Measurements from ENCODE around the gene UAP1L1.

- TF ChIP-seq EZH2 (IDR thresholded peaks at IDR 0.05; ENCODE audit: low read depth, low read length, severe bottlenecking): peak; percentile 51
- no peak for TF ChIP-seq ZNF274 (IDR thresholded peaks at IDR 0.05; ENCODE audit: borderline replicate concordance, extremely low read depth, low read length)
- no peak for TF ChIP-seq ASH2L (IDR thresholded peaks at IDR 0.05; ENCODE audit: low read length)
- no peak for TF ChIP-seq CTCF (IDR thresholded peaks at IDR 0.05; ENCODE audit: control extremely low read depth in 1 of 3, insufficient read depth in 1 of 3, low read depth in 1 of 3, low read length in 3 of 3)
- no peak for TF ChIP-seq RXRA (IDR thresholded peaks at IDR 0.05; ENCODE audit: insufficient read depth, low read depth, low read length)
- no peak for TF ChIP-seq POLR2A (IDR thresholded peaks at IDR 0.05; ENCODE audit: control extremely low read depth in 1 of 2, low read depth in 2 of 2, low read length in 2 of 2)
- no peak for TF ChIP-seq POLR2AphosphoS5 (IDR thresholded peaks at IDR 0.05; ENCODE audit: low read depth, low read length)
- TF ChIP-seq FOSL1 (IDR thresholded peaks at IDR 0.05; ENCODE audit: insufficient read depth, low read depth, low read length): no peak
- no peak for TF ChIP-seq TBP (IDR thresholded peaks at IDR 0.05; ENCODE audit: low read depth, low read length)
- no peak for TF ChIP-seq EP300 (IDR thresholded peaks at IDR 0.05; ENCODE audit: borderline replicate concordance in 1 of 2, low read depth in 2 of 2, low read length in 2 of 2)
- no peak for TF ChIP-seq SIX5 (IDR thresholded peaks at IDR 0.05; ENCODE audit: low read depth, low read length)
- TF ChIP-seq TAF1 (IDR thresholded peaks at IDR 0.05; ENCODE audit: low read depth, low read length): no peak
Measured at GRCh38 chr9:137053944-137054931, 23.1 kb upstream of the UAP1L1 start, which contains the start of gene ENTPD2.
